OCI-LY7 (cell line): Measurements from ENCODE around the gene HRH1.

Experiments used
- EZH2phosphoT487 ChIP-seq: fragments of 200-600 bp; sonication (generic); IDR thresholded peaks from 2 replicates; pipeline ENCODE4 v1.6.1; 2018; ENCODE audit warnings: low read depth, borderline replicate concordance, mild to moderate bottlenecking, mixed run types, antibody characterized with exemption, low read length, moderate library complexity, mixed read lengths
- TF ChIP-seq, protein P1 (sequence below): fragments of 200-600 bp; sonication (generic); conservative IDR thresholded peaks from 2 replicates; pipeline ENCODE4 v1.5.1; 2014; ENCODE audit warnings: mild to moderate bottlenecking, antibody characterized with exemption, low read length, moderate library complexity, mixed read lengths

DNA sequence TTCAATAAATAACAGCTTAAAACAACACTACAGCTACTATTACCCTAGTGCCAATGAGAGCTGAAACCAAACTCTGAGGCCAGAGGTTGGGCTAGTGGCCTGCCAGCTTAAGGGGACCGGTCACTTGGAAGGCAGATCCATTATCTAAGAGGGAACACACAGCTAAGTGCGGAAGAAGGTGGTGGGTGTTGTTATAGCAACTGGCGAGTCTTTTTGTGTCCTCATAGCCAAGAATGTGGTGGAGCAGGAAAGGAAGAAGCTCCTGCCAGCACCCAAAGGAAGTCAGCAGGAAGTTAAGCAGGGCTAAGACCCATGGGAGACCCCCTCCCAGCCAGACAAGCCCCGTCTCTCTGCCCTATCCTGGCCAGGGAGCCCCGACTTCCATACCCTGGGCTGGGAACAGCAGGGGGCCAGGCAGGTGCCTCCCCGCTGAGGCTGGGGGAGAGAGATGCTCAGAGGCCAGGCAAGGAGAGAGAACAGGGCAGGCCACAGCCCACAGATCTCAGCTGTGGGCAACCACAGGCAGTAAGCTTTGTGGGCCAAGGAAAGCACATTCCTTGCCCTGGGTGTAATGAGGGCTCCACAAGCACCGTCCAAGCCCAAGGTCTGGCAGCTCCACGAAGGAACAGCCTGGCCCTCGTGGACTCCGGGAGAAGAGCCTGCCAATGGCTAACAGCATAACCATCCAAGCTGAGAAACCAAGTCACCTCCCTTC is 34.0 kb upstream of the HRH1 start:
- TF ChIP-seq, protein P1, sequence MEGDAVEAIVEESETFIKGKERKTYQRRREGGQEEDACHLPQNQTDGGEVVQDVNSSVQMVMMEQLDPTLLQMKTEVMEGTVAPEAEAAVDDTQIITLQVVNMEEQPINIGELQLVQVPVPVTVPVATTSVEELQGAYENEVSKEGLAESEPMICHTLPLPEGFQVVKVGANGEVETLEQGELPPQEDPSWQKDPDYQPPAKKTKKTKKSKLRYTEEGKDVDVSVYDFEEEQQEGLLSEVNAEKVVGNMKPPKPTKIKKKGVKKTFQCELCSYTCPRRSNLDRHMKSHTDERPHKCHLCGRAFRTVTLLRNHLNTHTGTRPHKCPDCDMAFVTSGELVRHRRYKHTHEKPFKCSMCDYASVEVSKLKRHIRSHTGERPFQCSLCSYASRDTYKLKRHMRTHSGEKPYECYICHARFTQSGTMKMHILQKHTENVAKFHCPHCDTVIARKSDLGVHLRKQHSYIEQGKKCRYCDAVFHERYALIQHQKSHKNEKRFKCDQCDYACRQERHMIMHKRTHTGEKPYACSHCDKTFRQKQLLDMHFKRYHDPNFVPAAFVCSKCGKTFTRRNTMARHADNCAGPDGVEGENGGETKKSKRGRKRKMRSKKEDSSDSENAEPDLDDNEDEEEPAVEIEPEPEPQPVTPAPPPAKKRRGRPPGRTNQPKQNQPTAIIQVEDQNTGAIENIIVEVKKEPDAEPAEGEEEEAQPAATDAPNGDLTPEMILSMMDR = no peak
- no peak for TF ChIP-seq EZH2phosphoT487
